HG02763 (cell line): ENCODE results near the gene ZNF776.
"Not testable (repeated sequence)": the region's sequence is repeated elsewhere in the genome, so short reads cannot be mapped to it uniquely, and the experiment has no call there.

Experiments
- ATAC-seq: cut with Tn5 transposase; IDR thresholded peaks from one replicate; pipeline ENCODE4 v1.9.1; 2021; ENCODE audit warnings: mild to moderate bottlenecking, moderate library complexity; ENCODE audit not compliant: unreplicated experiment

Gene ZNF776

DNA sequence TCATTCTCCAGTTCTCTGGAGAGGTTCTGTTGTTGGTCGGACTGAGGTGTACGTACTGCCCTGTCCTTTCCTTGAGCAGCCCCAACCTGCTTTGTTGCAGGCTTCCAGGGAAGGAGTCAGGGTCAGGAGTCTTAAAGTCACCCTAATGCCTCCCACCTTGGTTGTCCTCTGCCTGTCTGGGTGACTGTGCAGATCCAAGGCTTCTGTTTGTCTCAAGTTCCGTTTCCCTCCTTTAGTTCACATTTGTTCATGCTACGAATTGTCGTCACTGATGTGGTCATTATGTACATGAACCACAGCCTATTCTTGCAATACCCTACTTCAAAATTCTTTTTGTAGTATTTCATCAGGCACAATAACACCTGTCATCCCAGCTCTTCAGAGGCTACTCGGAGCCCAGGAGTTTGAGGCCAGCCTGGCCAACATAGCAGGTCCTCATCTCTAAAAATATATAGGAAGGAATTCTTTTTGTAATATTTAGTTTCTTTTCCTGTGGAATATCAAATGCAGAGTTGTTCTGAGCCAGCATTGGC, 30.2 kb downstream of the ZNF776 start:
- ATAC-seq = no peak

- no peak for ATAC-seq
Observed at GRCh38 chr19:57778336-57778735, 31.7 kb downstream of the ZNF776 start.

DNA sequence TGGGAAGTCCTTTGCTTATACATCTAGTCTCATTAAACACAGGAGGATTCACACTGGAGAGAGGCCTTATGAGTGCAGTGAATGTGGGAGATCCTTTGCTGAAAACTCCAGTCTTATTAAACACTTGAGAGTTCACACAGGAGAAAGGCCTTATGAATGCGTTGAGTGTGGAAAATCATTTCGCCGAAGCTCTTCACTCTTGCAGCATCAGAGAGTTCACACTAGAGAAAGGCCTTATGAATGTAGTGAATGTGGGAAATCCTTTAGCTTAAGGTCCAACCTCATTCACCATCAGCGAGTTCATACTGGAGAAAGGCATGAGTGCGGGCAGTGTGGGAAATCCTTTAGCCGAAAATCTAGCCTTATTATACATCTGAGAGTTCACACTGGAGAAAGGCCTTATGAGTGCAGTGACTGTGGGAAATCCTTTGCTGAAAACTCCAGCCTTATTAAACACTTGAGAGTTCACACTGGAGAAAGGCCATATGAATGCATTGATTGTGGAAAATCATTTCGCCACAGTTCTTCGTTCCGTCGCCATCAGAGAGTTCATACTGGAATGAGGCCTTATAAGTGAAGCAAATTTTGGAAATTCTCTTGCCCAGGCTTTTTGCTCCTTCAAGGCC, 32.7 kb downstream of the ZNF776 start:
- ATAC-seq = no peak

- ATAC-seq = no peak
Observed at GRCh38 chr19:57786286-57786685, 39.7 kb downstream of the ZNF776 start.

DNA sequence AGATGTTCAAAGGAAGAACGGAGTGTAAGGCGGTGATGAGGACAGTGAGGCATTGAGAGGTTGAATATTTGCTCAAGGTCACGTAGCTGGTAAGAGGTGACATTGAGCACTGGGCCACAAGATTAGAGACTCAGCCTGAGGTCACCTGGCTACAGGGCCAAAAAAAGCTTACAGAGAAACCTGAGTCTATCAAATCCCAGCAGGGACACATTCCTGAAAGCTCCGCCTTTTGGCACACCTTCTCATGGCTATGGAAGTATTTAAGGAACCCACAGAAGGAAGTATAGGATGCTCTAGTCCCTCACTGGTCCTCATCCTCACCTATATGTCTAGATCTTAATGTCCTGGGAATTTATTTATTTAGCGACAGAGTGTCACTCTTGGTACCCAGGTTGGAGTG, 40.3 kb downstream of the ZNF776 start:
- no peak for ATAC-seq

GRCh38 chr19:57788114-57788692, 41.6 kb downstream of the ZNF776 start:
- ATAC-seq = no peak

GRCh38 chr19:57789288-57789687, 42.7 kb downstream of the ZNF776 start:
- no peak for ATAC-seq

DNA sequence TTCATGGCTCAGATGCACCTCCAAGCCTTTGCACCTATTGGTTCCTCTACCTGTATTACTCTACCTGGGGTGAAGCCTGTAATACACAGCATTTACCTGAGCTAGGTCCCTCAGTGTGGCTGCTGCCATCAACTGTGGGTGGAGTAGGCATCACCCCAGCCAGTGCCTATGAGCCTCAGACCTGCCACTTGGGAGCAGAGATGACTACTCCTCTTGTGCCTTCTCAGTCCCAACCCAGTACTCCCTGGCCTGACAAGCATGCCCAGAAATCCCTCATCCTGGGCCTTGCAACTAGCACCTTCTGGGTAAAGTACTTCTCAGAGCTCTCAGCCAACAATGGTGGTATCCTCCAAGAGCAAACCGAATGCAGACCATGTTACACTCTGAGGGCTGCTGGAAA, 50.0 kb downstream of the ZNF776 start:
- not testable (repeated sequence) for ATAC-seq

DNA sequence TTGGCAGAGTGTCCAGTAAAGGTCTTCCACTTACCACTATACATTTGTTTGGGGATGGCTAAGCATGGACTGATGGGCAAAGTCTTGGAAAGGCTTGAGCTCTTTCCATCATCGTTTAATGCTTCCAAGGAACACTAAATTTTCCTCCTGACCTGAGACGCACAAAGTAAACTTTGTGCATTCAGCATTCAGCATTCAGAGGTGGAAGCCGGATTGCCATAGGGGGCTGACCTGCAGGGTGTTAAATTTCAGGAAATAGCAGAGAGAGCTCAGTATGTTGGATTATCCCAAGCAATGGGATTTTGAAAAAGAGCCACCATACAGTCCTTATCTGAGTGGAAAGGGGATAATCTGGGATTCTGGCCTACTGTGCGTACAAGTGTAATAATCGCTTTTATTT, 54.1 kb downstream of the ZNF776 start:
- ATAC-seq = no peak

GRCh38 chr19:57802269-57802668, 55.7 kb downstream of the ZNF776 start:
- no peak for ATAC-seq

- no peak for ATAC-seq
Observed at GRCh38 chr19:57803265-57803593, 56.6 kb downstream of the ZNF776 start.

GRCh38 chr19:57803594-57804325, 57.1 kb downstream of the ZNF776 start:
- no peak for ATAC-seq

GRCh38 chr19:57807541-57807940, 60.9 kb downstream of the ZNF776 start:
- no peak for ATAC-seq
